Activated CD8-positive, alpha-beta T cell treated with anti-CD3 and anti-CD28 coated beads, Interleukin-2, amount 10 ng/mL, durations not matched to agents 7 days and 5 days (primary cell): ENCODE results near the gene FGF12. TPM values are rescaled to one million over a fixed set of nuclear protein-coding genes. Genes with fewer than 3 reads are reported as not detected.

Experiments used
- ATAC-seq: fragments of 150-1000 bp; cut with Tn5 transposase; one replicate; pipeline ENCODE4 v1.10.0; 2021; ENCODE audit warnings: moderate library complexity
- CTCF ChIA-PET: fragments of 350-600 bp; sonication (Branson Sonifier 250); formaldehyde crosslinking; loops from one replicate; lab custom pipeline; 2021; ENCODE audit warnings: antibody characterized with exemption; lab: Charles Lee
- POLR2A ChIA-PET: fragments of 350-600 bp; sonication (Branson Sonifier 250); formaldehyde crosslinking; loops from one replicate; lab custom pipeline; 2021; ENCODE audit warnings: antibody characterized with exemption; lab: Charles Lee
- DNase-seq: peaks from one replicate; pipeline ENCODE4 v3.0.0-alpha.2; 2020
- H3K27ac Mint-ChIP-seq: one replicate; pipeline ENCODE4 v1.8.0; 2021; ENCODE audit warnings: mild to moderate bottlenecking, mixed read lengths
- H3K27me3 Mint-ChIP-seq: one replicate; pipeline ENCODE4 v1.8.0; 2021; ENCODE audit warnings: low read depth, mixed read lengths
- H3K36me3 Mint-ChIP-seq: one replicate; pipeline ENCODE4 v1.8.0; 2021; ENCODE audit warnings: low read depth, mixed read lengths
- H3K4me1 Mint-ChIP-seq: one replicate; pipeline ENCODE4 v1.8.0; 2021; ENCODE audit warnings: low read depth, mixed read lengths
- H3K4me3 Mint-ChIP-seq: one replicate; pipeline ENCODE4 v1.8.0; 2021; ENCODE audit warnings: mild to moderate bottlenecking, mixed read lengths
- H3K9me3 Mint-ChIP-seq: one replicate; pipeline ENCODE4 v1.8.0; 2022; ENCODE audit warnings: mixed read lengths; ENCODE audit not compliant: insufficient read depth
- total RNA-seq, 2 experiments: library from RNA; stranded (reverse); gene quantifications; one replicate each; pipeline ENCODE4 v1.2.3, GENCODE V29; 2021

FGF12 gene
- total RNA-seq, 2 experiments from 2014 or later, result not detected

DNA sequence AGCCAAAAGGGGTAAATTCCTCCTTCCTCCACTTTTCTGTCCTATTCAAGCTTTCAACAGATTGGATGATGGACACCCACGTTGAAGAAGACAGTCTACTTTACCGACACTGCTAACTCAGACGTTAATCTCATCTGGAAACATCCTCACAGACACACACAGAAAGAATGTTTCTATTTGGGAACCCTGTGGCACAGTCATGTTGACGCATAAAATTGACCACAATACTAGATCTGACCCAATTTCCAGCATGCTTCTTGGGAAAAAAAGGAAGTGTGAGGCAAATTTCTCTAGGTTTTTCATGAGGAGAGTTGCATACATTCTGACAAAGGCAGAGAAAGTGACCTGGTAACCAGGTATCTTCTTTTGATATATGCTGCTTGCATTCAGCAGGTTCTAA lies 594.1 kb downstream of the FGF12 start:
- Mint-ChIP-seq H3K27ac (no peak overlapping the region), H3K4me1 (no peaks in the 10 kb centered on the region), H3K27me3 (no peaks in the 10 kb centered on the region), H3K4me3 (no peak overlapping the region), H3K36me3 (no peaks in the 10 kb centered on the region), H3K9me3 (peaks cover 3% of the 10 kb centered on the region)
- ATAC-seq, result no peak
- CTCF ChIA-PET, result no interaction called here
- no peak for DNase-seq
- POLR2A ChIA-PET, result no interaction called here

- DNase-seq (peak; percentile 23), ATAC-seq (no peak)
- H3K36me3 Mint-ChIP-seq, result no peaks in the 10 kb centered on the region
- H3K4me1 Mint-ChIP-seq, result no peaks in the 10 kb centered on the region
- H3K9me3 Mint-ChIP-seq, result peaks cover 3% of the 10 kb centered on the region
- CTCF ChIA-PET, result interaction anchor here (0.6 to 1.4 kb wide), 2 partner anchors 314 kb away, joined by 3 to 7 read pairs; no protein-coding TSS in a partner anchor
- POLR2A ChIA-PET, result no interaction called here
- no peak overlapping the region for H3K27ac Mint-ChIP-seq
- no peak overlapping the region for H3K4me3 Mint-ChIP-seq
- H3K27me3 Mint-ChIP-seq, result no peaks in the 10 kb centered on the region
Measured at GRCh38 chr3:192130534-192131132, 596.7 kb downstream of the FGF12 start.

DNA sequence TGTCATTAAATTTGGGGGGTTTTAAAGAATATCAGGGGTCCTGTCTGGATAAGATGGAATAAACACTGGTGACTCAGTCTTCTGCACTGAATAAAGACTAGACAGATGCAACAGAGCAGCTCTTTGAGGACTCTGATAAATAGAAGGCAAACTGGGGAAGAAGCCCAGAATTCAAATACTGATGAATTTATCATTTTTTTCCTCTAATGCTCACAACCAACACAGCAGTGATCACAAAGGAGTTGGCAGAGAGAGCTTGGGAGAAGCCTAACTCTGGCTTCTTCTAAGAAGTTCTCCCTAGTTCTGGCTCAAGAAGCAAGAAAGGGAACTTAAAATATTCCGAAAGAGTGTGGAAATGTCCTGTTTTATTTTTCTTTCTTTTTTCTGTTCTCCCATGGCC lies 597.8 kb downstream of the FGF12 start:
- no peaks in the 10 kb centered on the region for H3K4me1 Mint-ChIP-seq
- ATAC-seq (no peak), DNase-seq (no peak)
- H3K27me3 Mint-ChIP-seq, result no peaks in the 10 kb centered on the region
- no peaks in the 10 kb centered on the region for H3K36me3 Mint-ChIP-seq
- no peak overlapping the region for H3K27ac Mint-ChIP-seq
- POLR2A ChIA-PET, result no interaction called here
- peaks cover 3% of the 10 kb centered on the region for H3K9me3 Mint-ChIP-seq
- H3K4me3 Mint-ChIP-seq, result no peak overlapping the region
- CTCF ChIA-PET, result no interaction called here

- POLR2A ChIA-PET, result no interaction called here
- no peaks in the 10 kb centered on the region for H3K36me3 Mint-ChIP-seq
- CTCF ChIA-PET, result no interaction called here
Measured at GRCh38 chr3:192128922-192129321, 598.4 kb downstream of the FGF12 start.

GRCh38 chr3:192128060-192128459 lies 599.3 kb downstream of the FGF12 start:
- no peak for DNase-seq
- no peak overlapping the region for H3K27ac Mint-ChIP-seq
- H3K4me1 Mint-ChIP-seq, result no peaks in the 10 kb centered on the region
- no peaks in the 10 kb centered on the region for H3K36me3 Mint-ChIP-seq
- peaks cover 3% of the 10 kb centered on the region for H3K9me3 Mint-ChIP-seq
- ChIA-PET POLR2A (no interaction called here), CTCF (no interaction called here)
- no peak for ATAC-seq
- H3K4me3 Mint-ChIP-seq, result no peak overlapping the region
- H3K27me3 Mint-ChIP-seq, result no peaks in the 10 kb centered on the region

More at GRCh38 chr3:192128922-192129321, 598.4 kb downstream of the FGF12 start:
- Mint-ChIP-seq H3K27ac (no peak overlapping the region), H3K4me1 (no peaks in the 10 kb centered on the region), H3K4me3 (no peak overlapping the region), H3K9me3 (peaks cover 3% of the 10 kb centered on the region), H3K27me3 (no peaks in the 10 kb centered on the region)
- DNase-seq, result no peak
- ATAC-seq, result no peak

- Mint-ChIP-seq H3K4me3 (no peak overlapping the region), H3K9me3 (no peaks in the 10 kb centered on the region), H3K4me1 (no peaks in the 10 kb centered on the region), H3K27me3 (no peaks in the 10 kb centered on the region), H3K27ac (no peak overlapping the region), H3K36me3 (no peaks in the 10 kb centered on the region)
- ChIA-PET CTCF (no interaction called here), POLR2A (no interaction called here)
- ATAC-seq (no peak), DNase-seq (no peak)
Measured at GRCh38 chr3:192122832-192123594, 604.3 kb downstream of the FGF12 start.

DNA sequence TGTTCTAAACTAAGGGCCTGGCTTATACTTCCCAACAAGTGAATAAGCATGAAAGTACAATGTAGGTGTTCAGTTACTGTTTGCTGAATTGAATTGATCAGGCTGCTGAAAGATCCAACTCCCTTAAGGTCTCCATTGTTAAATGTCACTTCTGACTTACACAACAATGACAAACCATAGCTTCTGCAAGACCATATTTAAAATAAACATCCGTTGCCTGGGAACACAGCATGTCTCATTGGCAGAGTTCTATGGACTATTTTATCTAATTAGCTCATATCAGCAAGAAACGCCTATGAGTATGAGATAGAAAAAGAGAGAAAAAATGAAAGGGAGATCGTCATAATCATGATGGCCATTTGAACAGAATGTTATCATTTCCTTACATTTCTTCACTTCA lies 605.4 kb downstream of the FGF12 start:
- H3K36me3 Mint-ChIP-seq, result no peaks in the 10 kb centered on the region
- no peak overlapping the region for H3K27ac Mint-ChIP-seq
- H3K4me1 Mint-ChIP-seq, result no peaks in the 10 kb centered on the region
- no peak overlapping the region for H3K4me3 Mint-ChIP-seq
- H3K9me3 Mint-ChIP-seq, result no peaks in the 10 kb centered on the region
- DNase-seq (no peak), ATAC-seq (no peak)
- H3K27me3 Mint-ChIP-seq, result no peaks in the 10 kb centered on the region
- ChIA-PET CTCF (no interaction called here), POLR2A (no interaction called here)

- Mint-ChIP-seq H3K27ac (no peak overlapping the region), H3K36me3 (no peaks in the 10 kb centered on the region), H3K4me3 (no peak overlapping the region), H3K27me3 (no peaks in the 10 kb centered on the region), H3K9me3 (no peaks in the 10 kb centered on the region), H3K4me1 (no peaks in the 10 kb centered on the region)
- ATAC-seq (no peak), DNase-seq (no peak)
- ChIA-PET POLR2A (no interaction called here), CTCF (no interaction called here)
Measured at GRCh38 chr3:192108820-192109219, 618.5 kb downstream of the FGF12 start.

DNA sequence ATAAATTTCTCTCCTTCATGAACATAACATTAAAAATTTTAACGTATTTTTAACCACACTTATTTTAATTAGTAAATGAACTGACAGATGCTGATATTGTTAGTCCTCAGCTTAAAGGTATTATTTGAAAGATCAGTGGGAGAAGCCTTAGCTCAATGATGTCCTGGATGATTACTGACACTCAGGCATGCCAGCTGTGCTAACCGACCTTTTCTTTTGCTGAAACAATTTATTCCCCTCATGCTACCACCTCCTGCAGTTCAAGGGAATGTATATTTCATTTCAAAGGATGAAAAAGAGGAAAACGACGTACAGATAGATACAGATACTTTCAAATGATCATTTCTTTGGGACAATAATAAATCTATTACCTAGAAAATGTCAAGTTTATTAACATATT lies 620.8 kb downstream of the FGF12 start:
- no peaks in the 10 kb centered on the region for H3K9me3 Mint-ChIP-seq
- no peaks in the 10 kb centered on the region for H3K27me3 Mint-ChIP-seq
- H3K27ac Mint-ChIP-seq, result no peak overlapping the region
- ChIA-PET CTCF (no interaction called here), POLR2A (no interaction called here)
- no peak for ATAC-seq
- DNase-seq, result no peak
- no peaks in the 10 kb centered on the region for H3K36me3 Mint-ChIP-seq
- no peaks in the 10 kb centered on the region for H3K4me1 Mint-ChIP-seq
- H3K4me3 Mint-ChIP-seq, result no peak overlapping the region

DNA sequence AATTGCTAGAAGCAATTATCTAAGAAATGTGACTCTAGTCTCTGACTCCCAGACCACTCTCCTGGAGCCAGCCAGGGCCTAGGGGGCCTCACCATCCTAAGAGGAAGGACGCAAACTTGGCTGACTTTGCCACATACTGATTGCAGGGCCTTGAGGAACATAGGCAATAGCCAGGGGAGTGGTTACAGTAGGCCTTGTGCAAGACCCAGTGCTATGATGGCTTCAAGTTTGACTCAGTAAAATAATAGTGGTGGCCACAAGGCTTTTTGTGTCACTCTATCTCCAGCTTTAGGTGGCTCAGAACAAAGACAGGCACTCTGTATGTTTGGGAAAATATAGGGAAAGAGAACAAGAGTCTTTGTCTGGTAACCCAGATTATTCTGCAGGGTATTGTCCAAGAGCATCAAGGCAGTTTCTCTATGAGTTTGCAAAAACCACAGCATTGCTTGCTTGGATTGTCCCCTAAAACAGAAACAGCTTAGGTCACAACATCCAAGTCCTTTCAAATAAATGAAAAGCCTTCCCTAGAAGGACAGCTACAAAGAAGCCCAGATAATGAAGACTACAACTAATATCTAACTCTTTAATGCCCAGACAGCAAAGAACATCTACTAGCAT lies 634.8 kb downstream of the FGF12 start:
- Mint-ChIP-seq H3K4me3 (no peak overlapping the region), H3K27me3 (no peaks in the 10 kb centered on the region), H3K27ac (no peak overlapping the region), H3K4me1 (no peaks in the 10 kb centered on the region), H3K36me3 (no peaks in the 10 kb centered on the region), H3K9me3 (no peaks in the 10 kb centered on the region)
- ATAC-seq (no peak), DNase-seq (no peak)
- CTCF ChIA-PET, result no interaction called here
- POLR2A ChIA-PET, result no interaction called here

DNA sequence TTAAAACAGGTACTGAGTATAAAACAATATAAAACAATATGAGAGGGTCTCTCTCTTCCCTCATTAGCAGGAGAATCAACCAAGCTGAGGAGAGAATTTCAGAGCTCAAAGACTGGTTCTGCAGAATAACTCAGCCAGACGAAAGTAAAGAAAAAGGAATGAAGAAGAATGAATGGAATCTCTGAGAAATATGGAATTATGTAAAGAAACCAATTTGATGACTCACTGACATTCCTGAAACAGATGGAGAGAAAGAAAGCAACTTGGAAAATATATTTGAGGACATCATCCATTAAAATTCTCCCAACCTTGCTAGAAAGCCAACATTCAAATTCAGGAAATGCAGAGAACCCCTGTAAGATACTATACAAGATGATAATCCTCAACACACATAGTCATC lies 635.5 kb downstream of the FGF12 start:
- Mint-ChIP-seq H3K27me3 (no peaks in the 10 kb centered on the region), H3K27ac (no peak overlapping the region), H3K4me3 (no peak overlapping the region), H3K9me3 (no peaks in the 10 kb centered on the region), H3K4me1 (no peaks in the 10 kb centered on the region), H3K36me3 (no peaks in the 10 kb centered on the region)
- ATAC-seq (no peak), DNase-seq (no peak)
- CTCF ChIA-PET, result no interaction called here
- POLR2A ChIA-PET, result no interaction called here

- no peaks in the 10 kb centered on the region for H3K27me3 Mint-ChIP-seq
- no peak for ATAC-seq
- ChIA-PET POLR2A (no interaction called here), CTCF (no interaction called here)
- no peak for DNase-seq
- H3K27ac Mint-ChIP-seq, result no peak overlapping the region
- no peak overlapping the region for H3K4me3 Mint-ChIP-seq
- H3K4me1 Mint-ChIP-seq, result no peaks in the 10 kb centered on the region
- no peaks in the 10 kb centered on the region for H3K36me3 Mint-ChIP-seq
- H3K9me3 Mint-ChIP-seq, result no peaks in the 10 kb centered on the region
Measured at GRCh38 chr3:192090586-192090985, 636.8 kb downstream of the FGF12 start.
